ENCODE data around the gene FAM24B. TPM values are rescaled to one million over a fixed set of nuclear protein-coding genes. Genes with fewer than 3 reads are reported as not detected.
"Not testable (repeated sequence)": the region's sequence is repeated elsewhere in the genome, so short reads cannot be mapped to it uniquely, and the experiment has no call there.

FAM24B gene, protein sequence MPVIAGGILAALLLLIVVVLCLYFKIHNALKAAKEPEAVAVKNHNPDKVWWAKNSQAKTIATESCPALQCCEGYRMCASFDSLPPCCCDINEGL
- total RNA-seq = 1.0 TPM

- H3K9ac ChIP-seq (ENCODE audit: low read depth in 1 of 3, low read length in 3 of 3) = peak within 1 kb of the TSS; percentile 46 to 64 (median 61)
- H3K27ac ChIP-seq (ENCODE audit: low read depth, low read length) = no peak within 1 kb of the TSS
- H3K4me3 ChIP-seq (ENCODE audit: low read length in 3 of 3) = peak within 1 kb of the TSS; percentile 80 to 84 (median 81)
- peaks cover 7 to 10% (median 10%) of the 10 kb centered on the region in 3 donors for H3K4me1 ChIP-seq (ENCODE audit: control insufficient read depth in 3 of 3, insufficient read depth in 3 of 3, low read length in 3 of 3)
- H3K9me3 ChIP-seq (ENCODE audit: control insufficient read depth in 3 of 3, low read length in 3 of 3) = no peaks in the 10 kb centered on the region
- H3K27me3 ChIP-seq (ENCODE audit: control insufficient read depth in 3 of 3, insufficient read depth in 3 of 3, low read length in 3 of 3) = peaks cover 0 to 11% (median 9%) of the 10 kb centered on the region in 3 donors
- H3K36me3 ChIP-seq (ENCODE audit: control insufficient read depth in 3 of 3, insufficient read depth in 3 of 3, low read length in 3 of 3) = no peaks in the 10 kb centered on the region
Measured at GRCh38 chr10:122879339-122880273, at the start of gene FAM24B. Gene FAM24B, minus strand, starts transcription at chr10:122879581. Its CDS starts 29,066 bp downstream, at chr10:122850515.

DNA sequence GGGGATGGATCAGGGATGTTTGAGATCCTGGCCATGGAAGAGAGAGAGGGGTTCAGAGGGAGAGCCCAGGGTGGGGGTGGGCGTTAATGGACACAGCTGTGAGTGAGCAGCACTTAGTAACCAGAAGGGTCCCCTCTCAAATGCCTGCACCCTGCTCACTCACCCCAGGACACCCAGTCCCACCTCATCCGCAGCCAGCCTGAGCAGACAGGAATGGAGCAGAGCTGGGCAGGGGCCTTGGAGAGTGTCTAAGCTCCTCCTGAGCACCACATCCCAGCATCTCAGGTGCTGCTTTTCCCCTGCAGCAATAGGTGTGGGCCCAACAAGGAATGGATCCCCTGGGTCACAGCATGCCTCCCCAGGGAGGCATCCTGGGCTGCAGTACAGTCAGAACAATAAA lies 36.3 kb upstream of the FAM24B start:
- Histone ChIP-seq H3K9me3 (ENCODE audit: control insufficient read depth in 3 of 3, low read length in 3 of 3) (no peaks in the 10 kb centered on the region), H3K36me3 (ENCODE audit: control insufficient read depth in 3 of 3, insufficient read depth in 3 of 3, low read length in 3 of 3) (no peaks in the 10 kb centered on the region), H3K4me3 (ENCODE audit: low read length in 3 of 3) (no peak overlapping the region), H3K4me1 (ENCODE audit: control insufficient read depth in 3 of 3, insufficient read depth in 3 of 3, low read length in 3 of 3) (no peaks in the 10 kb centered on the region), H3K27me3 (ENCODE audit: control insufficient read depth in 3 of 3, insufficient read depth in 3 of 3, low read length in 3 of 3) (no peaks in the 10 kb centered on the region), H3K9ac (ENCODE audit: low read depth in 1 of 3, low read length in 3 of 3) (no peak overlapping the region), H3K27ac (ENCODE audit: low read depth, low read length) (no peak overlapping the region)

DNA sequence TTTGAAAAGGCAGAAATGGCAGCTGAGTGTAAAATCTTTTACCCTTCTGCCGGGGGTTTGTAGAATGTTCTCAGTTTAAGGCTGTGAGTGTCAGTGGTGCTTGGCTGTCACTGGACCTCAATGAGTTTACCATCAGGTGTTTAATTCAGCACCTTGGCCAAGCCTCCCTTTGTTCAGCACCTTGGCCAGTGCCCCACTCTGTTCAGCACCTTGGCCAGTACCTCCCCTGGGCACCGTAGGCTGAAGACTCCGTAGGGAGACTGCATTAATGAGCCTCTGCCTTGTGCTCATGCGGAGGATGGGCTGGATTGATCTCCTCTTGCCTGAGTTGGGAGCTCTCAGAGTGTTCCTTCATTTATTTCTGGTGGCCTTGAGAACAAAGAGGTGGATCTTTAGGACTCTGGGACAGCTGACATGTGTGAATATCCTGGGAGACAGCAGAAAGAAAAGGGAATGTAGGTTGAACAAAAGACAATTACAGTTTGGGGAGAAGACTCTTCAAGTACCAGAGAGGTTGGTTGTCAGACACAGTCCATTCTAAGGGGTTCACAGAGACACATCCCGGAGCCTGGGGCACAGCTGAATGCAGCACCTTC lies 32.6 kb upstream of the FAM24B start:
- Histone ChIP-seq H3K36me3 (ENCODE audit: control insufficient read depth in 3 of 3, insufficient read depth in 3 of 3, low read length in 3 of 3) (no peaks in the 10 kb centered on the region), H3K9me3 (ENCODE audit: control insufficient read depth in 3 of 3, low read length in 3 of 3) (no peaks in the 10 kb centered on the region), H3K9ac (ENCODE audit: low read depth in 1 of 3, low read length in 3 of 3) (no peak overlapping the region), H3K27me3 (ENCODE audit: control insufficient read depth in 3 of 3, insufficient read depth in 3 of 3, low read length in 3 of 3) (no peaks in the 10 kb centered on the region), H3K4me1 (ENCODE audit: control insufficient read depth in 3 of 3, insufficient read depth in 3 of 3, low read length in 3 of 3) (no peaks in the 10 kb centered on the region), H3K27ac (ENCODE audit: low read depth, low read length) (no peak overlapping the region), H3K4me3 (ENCODE audit: low read length in 3 of 3) (no peak overlapping the region)

DNA sequence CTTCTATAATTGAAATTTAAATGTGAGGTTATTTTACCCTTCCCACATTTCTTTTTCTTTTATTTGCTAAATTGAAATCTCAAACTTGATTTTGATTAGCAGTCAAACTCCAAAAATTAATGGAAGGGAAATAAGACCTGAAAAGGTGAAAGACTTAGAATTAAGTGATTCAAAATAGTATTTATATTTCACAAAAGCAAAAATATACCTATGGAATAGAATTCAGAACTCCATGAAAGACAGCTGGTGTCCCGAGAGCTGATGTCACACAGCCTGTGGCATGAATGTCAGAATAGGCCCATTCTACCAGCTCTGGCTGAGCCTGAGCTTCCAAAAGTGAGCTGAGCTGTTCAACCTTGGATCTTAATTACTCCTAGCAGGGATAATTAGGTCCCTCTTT lies 30.9 kb upstream of the FAM24B start, which contains the start of gene FAM24A:
TSS of gene FAM24A (plus strand) at position 301 of the 400 bp plus-strand sequence. CDS start 1,025 bp downstream, outside the sequence.
- Histone ChIP-seq H3K4me1 (ENCODE audit: control insufficient read depth in 3 of 3, insufficient read depth in 3 of 3, low read length in 3 of 3) (no peaks in the 10 kb centered on the region), H3K27ac (ENCODE audit: low read depth, low read length) (no peak within 1 kb of the TSS), H3K4me3 (ENCODE audit: low read length in 3 of 3) (no peak within 1 kb of the TSS), H3K9me3 (ENCODE audit: control insufficient read depth in 3 of 3, low read length in 3 of 3) (no peaks in the 10 kb centered on the region), H3K9ac (ENCODE audit: low read depth in 1 of 3, low read length in 3 of 3) (no peak within 1 kb of the TSS), H3K36me3 (ENCODE audit: control insufficient read depth in 3 of 3, insufficient read depth in 3 of 3, low read length in 3 of 3) (no peaks in the 10 kb centered on the region), H3K27me3 (ENCODE audit: control insufficient read depth in 3 of 3, insufficient read depth in 3 of 3, low read length in 3 of 3) (no peaks in the 10 kb centered on the region)

GRCh38 chr10:122903861-122904260 lies 24.5 kb upstream of the FAM24B start:
- not testable (repeated sequence) for H3K9ac ChIP-seq (ENCODE audit: low read depth in 1 of 3, low read length in 3 of 3); H3K27ac ChIP-seq (ENCODE audit: low read depth, low read length); H3K27me3 ChIP-seq (ENCODE audit: control insufficient read depth in 3 of 3, insufficient read depth in 3 of 3, low read length in 3 of 3); H3K36me3 ChIP-seq (ENCODE audit: control insufficient read depth in 3 of 3, insufficient read depth in 3 of 3, low read length in 3 of 3); H3K4me3 ChIP-seq (ENCODE audit: low read length in 3 of 3); H3K4me1 ChIP-seq (ENCODE audit: control insufficient read depth in 3 of 3, insufficient read depth in 3 of 3, low read length in 3 of 3); H3K9me3 ChIP-seq (ENCODE audit: control insufficient read depth in 3 of 3, low read length in 3 of 3)

DNA sequence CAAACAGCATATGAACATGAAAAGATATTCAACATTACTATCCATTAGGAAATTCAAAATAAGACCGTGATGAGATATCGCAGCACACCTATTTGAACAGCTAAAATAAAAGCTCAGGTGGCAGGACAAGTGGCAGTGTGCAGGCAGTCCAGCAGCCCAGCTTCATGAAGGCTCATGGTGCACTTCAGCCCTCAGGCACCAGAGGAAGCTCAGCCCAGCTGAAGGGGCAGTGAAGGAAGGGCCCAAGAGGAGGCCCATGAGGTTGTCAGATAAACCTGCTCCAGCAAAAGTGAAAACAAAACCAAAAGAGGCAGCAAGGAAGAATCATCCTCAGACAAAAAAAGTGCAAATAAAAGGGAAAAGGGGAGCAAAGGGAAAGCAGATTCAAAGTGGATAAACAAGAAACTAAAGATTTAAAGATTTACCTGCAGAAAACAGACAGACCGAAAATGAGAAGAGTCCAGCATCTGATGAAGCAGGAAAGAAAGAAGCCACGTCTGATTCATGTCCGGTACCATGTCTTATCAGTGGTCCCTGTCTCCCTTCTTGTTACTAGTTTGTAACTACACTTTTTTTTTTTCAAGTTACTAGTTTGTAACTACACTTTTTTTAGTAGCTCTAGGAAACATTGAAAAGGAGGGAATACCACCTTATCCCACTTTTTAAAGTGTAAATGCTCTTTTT lies 15.0 kb upstream of the FAM24B start:
- no peak overlapping the region for H3K27ac ChIP-seq (ENCODE audit: low read depth, low read length)
- H3K27me3 ChIP-seq (ENCODE audit: control insufficient read depth in 3 of 3, insufficient read depth in 3 of 3, low read length in 3 of 3) = peaks cover 0 to 2% (median 0%) of the 10 kb centered on the region in 3 donors
- no peak overlapping the region for H3K4me3 ChIP-seq (ENCODE audit: low read length in 3 of 3)
- no peak overlapping the region for H3K9ac ChIP-seq (ENCODE audit: low read depth in 1 of 3, low read length in 3 of 3)
- no peaks in the 10 kb centered on the region for H3K4me1 ChIP-seq (ENCODE audit: control insufficient read depth in 3 of 3, insufficient read depth in 3 of 3, low read length in 3 of 3)
- H3K36me3 ChIP-seq (ENCODE audit: control insufficient read depth in 3 of 3, insufficient read depth in 3 of 3, low read length in 3 of 3) = no peaks in the 10 kb centered on the region
- no peaks in the 10 kb centered on the region for H3K9me3 ChIP-seq (ENCODE audit: control insufficient read depth in 3 of 3, low read length in 3 of 3)

GRCh38 chr10:122884166-122884565 lies 4.8 kb upstream of the FAM24B start:
- H3K9ac ChIP-seq (ENCODE audit: low read depth in 1 of 3, low read length in 3 of 3) = no peak overlapping the region
- H3K36me3 ChIP-seq (ENCODE audit: control insufficient read depth in 3 of 3, insufficient read depth in 3 of 3, low read length in 3 of 3) = no peaks in the 10 kb centered on the region
- peaks cover 0 to 8% (median 6%) of the 10 kb centered on the region in 3 donors for H3K27me3 ChIP-seq (ENCODE audit: control insufficient read depth in 3 of 3, insufficient read depth in 3 of 3, low read length in 3 of 3)
- H3K4me1 ChIP-seq (ENCODE audit: control insufficient read depth in 3 of 3, insufficient read depth in 3 of 3, low read length in 3 of 3) = peaks cover 5 to 6% (median 5%) of the 10 kb centered on the region in 3 donors
- H3K4me3 ChIP-seq (ENCODE audit: low read length in 3 of 3) = no peak overlapping the region
- H3K27ac ChIP-seq (ENCODE audit: low read depth, low read length) = no peak overlapping the region
- H3K9me3 ChIP-seq (ENCODE audit: control insufficient read depth in 3 of 3, low read length in 3 of 3) = no peaks in the 10 kb centered on the region

DNA sequence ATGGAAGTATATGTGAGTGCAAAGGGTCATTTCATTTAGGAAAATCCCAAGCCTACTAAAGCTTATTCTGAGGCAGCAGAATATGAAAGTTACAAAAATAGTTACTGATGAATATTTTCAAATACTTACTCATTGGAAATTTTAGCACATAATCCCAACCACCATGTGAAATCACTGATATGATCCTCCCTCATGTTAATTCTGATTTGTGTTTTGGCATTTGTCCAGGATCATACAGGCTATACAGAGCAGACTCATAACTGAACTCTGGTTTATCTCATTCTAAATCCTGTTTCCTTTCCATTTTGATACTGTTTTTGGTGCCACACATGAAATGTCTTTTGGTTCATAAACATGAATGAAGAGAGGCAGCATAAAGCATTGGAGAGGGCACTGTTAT lies 3.4 kb upstream of the FAM24B start:
- no peak overlapping the region for H3K9ac ChIP-seq (ENCODE audit: low read depth in 1 of 3, low read length in 3 of 3)
- no peak overlapping the region for H3K4me3 ChIP-seq (ENCODE audit: low read length in 3 of 3)
- H3K9me3 ChIP-seq (ENCODE audit: control insufficient read depth in 3 of 3, low read length in 3 of 3) = no peaks in the 10 kb centered on the region
- H3K36me3 ChIP-seq (ENCODE audit: control insufficient read depth in 3 of 3, insufficient read depth in 3 of 3, low read length in 3 of 3) = no peaks in the 10 kb centered on the region
- no peak overlapping the region for H3K27ac ChIP-seq (ENCODE audit: low read depth, low read length)
- peaks cover 0 to 11% (median 9%) of the 10 kb centered on the region in 3 donors for H3K27me3 ChIP-seq (ENCODE audit: control insufficient read depth in 3 of 3, insufficient read depth in 3 of 3, low read length in 3 of 3)
- H3K4me1 ChIP-seq (ENCODE audit: control insufficient read depth in 3 of 3, insufficient read depth in 3 of 3, low read length in 3 of 3) = peaks cover 7 to 10% (median 10%) of the 10 kb centered on the region in 3 donors

- H3K27me3 ChIP-seq (ENCODE audit: control insufficient read depth in 3 of 3, insufficient read depth in 3 of 3, low read length in 3 of 3) = peaks cover 0 to 11% (median 9%) of the 10 kb centered on the region in 3 donors
- peak overlapping the region; percentile 80 to 84 (median 81) for H3K4me3 ChIP-seq (ENCODE audit: low read length in 3 of 3)
- H3K9me3 ChIP-seq (ENCODE audit: control insufficient read depth in 3 of 3, low read length in 3 of 3) = no peaks in the 10 kb centered on the region
- peak overlapping the region; percentile 46 to 64 (median 61) for H3K9ac ChIP-seq (ENCODE audit: low read depth in 1 of 3, low read length in 3 of 3)
- H3K36me3 ChIP-seq (ENCODE audit: control insufficient read depth in 3 of 3, insufficient read depth in 3 of 3, low read length in 3 of 3) = no peaks in the 10 kb centered on the region
- peaks cover 7 to 10% (median 10%) of the 10 kb centered on the region in 3 donors for H3K4me1 ChIP-seq (ENCODE audit: control insufficient read depth in 3 of 3, insufficient read depth in 3 of 3, low read length in 3 of 3)
- H3K27ac ChIP-seq (ENCODE audit: low read depth, low read length) = no peak overlapping the region
Measured at GRCh38 chr10:122878799-122879338, 512 bp downstream of the FAM24B start.
